CD4-positive, alpha-beta T cell treated with Interleukin-6 at 100 ng/mL for 8 hours (primary cell): ENCODE data around the gene WASF3.

Source experiments
- DNase-seq: peaks from one replicate; pipeline ENCODE4 v3.0.0-alpha.2; 2020; ENCODE audit warnings: mixed read lengths, low spot score

WASF3 gene

GRCh38 chr13:26590379-26590778 lies 32.9 kb downstream of the WASF3 start:
- no peak for DNase-seq

- DNase-seq = no peak
These were observed 33.5 kb downstream of the WASF3 start for GRCh38 chr13:26590951-26591350.

DNA sequence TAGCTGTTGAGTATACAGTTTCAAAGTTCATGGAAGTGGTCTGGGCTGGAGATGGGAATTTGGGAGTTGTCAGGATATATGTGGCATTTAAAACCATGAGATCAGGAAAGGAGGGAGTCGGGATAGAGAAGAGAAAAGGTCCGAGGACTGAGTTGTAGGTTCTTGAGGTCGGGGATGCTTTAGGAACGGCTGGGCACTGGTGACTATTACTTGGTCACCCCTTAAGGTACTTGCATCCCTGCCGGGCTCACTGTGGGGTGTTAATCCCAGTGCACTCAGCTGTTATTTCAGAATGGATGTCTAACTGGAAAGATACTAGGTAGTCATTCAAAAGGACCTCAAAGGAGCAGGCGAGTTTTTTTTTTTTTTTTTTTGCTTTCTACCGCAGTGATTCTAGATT lies 34.2 kb downstream of the WASF3 start:
- DNase-seq = no peak

- no peak for DNase-seq
These were observed 36.2 kb downstream of the WASF3 start for GRCh38 chr13:26593661-26594060.

DNA sequence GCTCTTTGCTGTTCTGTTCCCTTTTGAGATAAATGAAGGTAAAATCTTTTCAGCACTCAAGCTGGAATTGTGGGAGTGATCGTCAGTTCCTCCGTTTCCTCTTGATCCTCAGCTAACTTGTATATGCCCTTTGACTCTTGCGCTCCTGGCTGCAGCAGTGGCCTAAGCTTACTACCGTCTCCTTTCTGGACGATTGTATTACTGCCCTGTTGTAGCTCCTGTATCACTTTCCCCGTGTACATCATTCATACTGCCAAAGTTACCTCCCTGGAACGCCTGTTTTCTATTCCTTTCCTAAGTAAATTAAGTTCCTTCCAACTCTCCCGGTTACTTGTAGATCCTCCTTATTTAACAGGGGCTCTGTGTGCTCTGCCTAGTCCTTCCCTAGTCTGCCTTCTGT lies 36.9 kb downstream of the WASF3 start:
- DNase-seq = no peak

GRCh38 chr13:26596458-26596857 lies 39.0 kb downstream of the WASF3 start:
- no peak for DNase-seq

DNA sequence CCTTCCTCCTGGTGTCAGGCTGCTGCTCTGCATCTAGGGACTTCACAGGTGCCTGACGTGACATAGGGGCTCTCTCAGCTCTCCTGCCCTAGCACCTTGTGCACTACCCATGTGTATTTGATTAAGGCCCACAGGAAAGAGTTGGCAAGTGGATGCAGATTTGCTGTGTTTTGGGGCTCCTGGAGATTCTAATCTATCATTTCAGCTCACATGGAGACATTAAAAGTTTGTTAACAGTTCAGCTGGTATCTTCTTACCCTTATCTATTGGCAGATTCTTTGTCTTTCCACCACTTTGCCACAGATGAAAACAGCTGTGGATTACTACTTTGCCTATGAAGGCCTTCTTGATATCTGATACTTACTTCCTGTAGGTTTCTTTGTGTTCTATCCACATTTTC lies 41.9 kb downstream of the WASF3 start:
- no peak for DNase-seq

DNA sequence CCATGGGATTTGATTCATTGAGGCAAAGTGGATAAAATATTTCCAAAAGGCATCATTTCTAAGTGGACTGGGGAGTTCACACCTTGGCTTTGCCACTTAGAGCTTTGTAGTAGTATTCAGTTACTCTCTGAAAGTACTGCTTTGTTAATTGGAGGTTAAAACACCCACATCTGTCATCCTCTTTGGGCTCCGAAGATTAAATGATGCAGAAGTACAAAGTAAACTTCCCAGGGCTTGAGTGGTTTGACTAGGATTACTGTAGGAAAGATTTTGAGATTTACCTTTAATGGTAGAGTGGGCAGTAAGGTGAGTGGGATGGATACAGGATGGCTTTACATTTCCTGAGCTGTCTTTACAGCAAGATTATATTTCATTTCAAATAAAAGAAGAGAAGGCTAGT lies 42.4 kb downstream of the WASF3 start:
- no peak for DNase-seq

- no peak for DNase-seq
These were observed 42.9 kb downstream of the WASF3 start for GRCh38 chr13:26600343-26600742.

GRCh38 chr13:26601669-26602068 lies 44.2 kb downstream of the WASF3 start:
- DNase-seq = no peak

GRCh38 chr13:26602783-26603182 lies 45.3 kb downstream of the WASF3 start:
- no peak for DNase-seq

GRCh38 chr13:26604784-26605545 lies 47.5 kb downstream of the WASF3 start:
- DNase-seq = no peak

- DNase-seq = no peak
These were observed 48.4 kb downstream of the WASF3 start for GRCh38 chr13:26605845-26606244.

GRCh38 chr13:26606631-26607030 lies 49.1 kb downstream of the WASF3 start:
- DNase-seq = no peak

DNA sequence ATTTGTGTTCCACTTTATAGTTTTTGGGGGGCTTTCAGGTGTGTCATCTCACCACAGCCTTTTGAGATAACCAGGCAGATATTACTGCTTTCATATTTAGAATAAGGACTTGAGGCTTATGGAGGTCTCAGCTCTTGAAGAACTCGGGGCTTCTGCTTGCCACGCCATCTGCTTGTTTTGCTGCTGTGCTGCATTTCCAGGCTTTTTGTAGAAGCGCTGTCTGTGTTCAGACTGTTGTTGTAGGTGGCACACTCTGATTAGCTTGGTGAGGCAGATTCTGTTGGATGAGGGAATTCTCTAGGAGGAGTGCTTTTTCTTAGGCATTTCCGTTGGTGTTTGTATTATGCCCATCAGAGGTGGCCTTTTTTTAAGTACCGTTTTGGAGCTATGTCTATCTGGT lies 57.2 kb downstream of the WASF3 start:
- no peak for DNase-seq

GRCh38 chr13:26616126-26616525 lies 58.6 kb downstream of the WASF3 start:
- DNase-seq = no peak

DNA sequence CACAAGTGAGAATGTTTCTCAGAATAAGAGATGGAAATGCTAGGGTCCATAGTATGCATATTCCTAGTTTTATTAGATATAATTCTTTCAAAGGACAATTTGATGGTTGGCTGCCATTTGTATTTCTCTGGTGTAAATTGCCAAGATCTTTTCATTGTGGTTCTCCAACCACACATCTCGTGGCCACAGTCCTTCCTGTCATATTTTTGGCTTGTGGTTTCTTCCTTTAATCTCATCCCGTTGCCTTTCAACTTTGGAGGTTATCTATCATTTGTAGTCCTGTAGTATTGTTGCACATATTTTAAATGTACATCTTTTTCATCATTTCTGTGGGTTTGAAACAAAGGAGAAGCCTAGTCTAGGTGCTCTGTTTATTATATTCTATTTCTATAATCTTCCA lies 61.2 kb downstream of the WASF3 start:
- DNase-seq = no peak

- DNase-seq = no peak
These were observed 61.9 kb downstream of the WASF3 start for GRCh38 chr13:26619358-26619757.

GRCh38 chr13:26621731-26622401 lies 64.4 kb downstream of the WASF3 start:
- no peak for DNase-seq

DNA sequence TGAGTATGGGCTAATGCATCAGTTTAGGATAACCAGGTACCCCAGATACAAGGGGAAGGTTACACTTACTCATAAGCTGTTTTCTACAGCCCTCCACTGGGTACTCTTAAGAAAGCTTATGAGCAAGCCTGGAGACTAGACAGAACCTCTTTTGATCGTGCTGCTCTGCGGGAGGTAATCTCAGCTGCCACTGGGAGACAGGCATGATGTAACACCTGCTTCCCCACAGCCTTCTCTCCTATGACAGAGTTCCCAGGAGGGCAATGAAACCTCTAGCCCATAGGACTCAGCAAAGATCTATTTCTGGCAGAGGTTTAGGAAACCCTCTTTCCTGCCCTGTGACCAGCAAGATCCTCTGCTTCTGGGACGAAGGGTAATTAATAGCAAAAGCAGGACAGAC lies 65.6 kb downstream of the WASF3 start:
- DNase-seq = no peak

DNA sequence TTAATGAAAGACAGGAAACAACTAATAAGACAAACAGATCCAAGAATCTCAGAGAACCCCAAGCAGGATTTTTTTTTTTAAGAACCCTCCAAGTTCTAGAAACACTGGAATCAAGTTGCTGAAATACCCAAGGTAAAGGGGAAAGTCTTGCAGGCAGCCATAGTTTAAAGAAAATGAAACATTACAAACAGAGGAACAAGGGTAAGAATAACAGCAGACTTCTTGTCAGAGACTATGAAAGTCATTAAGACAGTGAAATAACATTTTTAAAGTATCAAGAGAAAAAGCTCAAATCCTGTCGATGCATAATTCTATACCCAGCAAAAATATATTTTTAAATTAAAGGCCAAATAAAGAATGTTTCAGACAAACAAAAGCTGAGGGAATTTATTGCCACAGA lies 67.1 kb downstream of the WASF3 start:
- no peak for DNase-seq

DNA sequence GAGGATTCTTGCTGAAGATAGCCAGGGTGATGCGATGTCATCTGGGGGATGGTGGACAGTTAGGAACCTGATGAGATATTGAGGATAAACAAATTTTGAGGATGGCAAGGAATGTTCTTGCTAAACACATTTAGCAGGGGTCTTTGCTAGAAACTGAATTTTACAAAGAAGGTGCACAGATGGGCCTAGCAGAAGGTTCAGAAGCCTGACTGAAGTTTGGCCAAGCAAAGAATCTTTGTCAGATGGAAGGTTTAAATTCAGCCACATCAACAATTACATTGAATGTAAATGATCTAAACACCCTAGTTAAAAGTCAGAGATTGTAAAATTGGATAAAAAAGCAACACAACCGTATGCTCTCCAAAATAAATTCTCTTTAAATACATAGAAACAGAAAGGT lies 68.8 kb downstream of the WASF3 start:
- no peak for DNase-seq

DNA sequence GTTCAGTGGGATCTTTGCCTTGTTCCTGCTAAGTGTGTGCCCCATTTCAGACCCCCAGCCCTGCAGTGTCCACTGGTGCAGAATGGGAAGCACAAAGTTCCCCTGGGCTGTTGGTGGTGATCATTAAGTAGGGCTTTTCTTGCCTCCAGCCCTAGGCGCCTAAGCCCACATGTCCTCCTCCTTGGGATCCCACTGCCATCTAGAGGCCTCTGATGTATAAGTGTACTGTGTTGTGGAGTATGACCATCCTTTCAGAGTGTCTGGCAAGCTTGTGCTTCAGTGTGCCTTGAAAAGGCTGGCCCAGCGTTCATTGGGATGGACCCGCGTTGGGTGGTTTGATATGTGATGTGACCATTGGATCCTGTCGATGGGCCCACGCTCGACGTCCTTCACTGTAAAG lies 71.2 kb downstream of the WASF3 start:
- no peak for DNase-seq

DNA sequence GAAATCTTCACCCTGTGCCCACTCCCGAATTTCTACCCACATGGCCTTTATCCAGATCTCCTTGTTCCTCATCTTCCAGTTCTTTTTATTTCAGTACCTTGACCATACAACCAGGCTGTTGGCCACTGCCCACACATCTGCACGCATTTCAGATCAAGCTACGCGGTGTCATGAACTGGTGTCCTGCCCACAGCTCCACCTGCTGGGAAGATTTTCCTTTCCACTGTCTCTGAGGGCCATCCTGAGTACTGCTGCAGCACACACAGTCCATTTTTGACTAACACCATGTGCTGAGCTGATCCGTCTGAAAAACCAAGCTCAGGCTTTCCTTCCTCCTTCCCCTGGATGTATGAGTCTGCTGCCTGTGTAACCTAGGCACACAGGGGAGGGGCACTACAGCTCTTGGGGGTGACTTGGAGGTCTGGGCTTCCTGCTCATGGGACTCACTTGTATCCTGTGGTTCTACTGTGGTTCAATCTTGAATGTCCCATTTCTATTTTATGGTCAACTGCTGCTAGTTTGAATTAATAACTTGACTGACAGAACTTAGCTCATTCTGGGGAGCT lies 71.9 kb downstream of the WASF3 start:
- no peak for DNase-seq
